ENCODE measurements around the gene ITPRID2. TPM values are rescaled to one million over a fixed set of nuclear protein-coding genes. Genes with fewer than 3 reads are reported as not detected.

ITPRID2 gene
- total RNA-seq, 1 experiment from 2014 or later = 419 TPM

- peak in 1 of 2 experiments; percentile 54 for DNase-seq
- Histone ChIP-seq H3K9me2 (ENCODE audit: insufficient read depth) (no peaks in the 10 kb centered on the region), H3K9me3 (ENCODE audit: insufficient read depth, low read depth) (no peaks in the 10 kb centered on the region), H3K4me2 (peak overlapping the region; percentile 94), H3K4me1 (replicated peaks; ENCODE audit: insufficient read depth) (peaks cover 51% of the 10 kb centered on the region), H4K20me1 (ENCODE audit: insufficient read depth) (peaks cover 10% of the 10 kb centered on the region), H2AFZ (peak overlapping the region; percentile 91), H3K36me3 (ENCODE audit: low read depth) (peaks cover 44% of the 10 kb centered on the region), H3K4me3 (peak overlapping the region; percentile 88), H3K27ac (peak overlapping the region; percentile 82), H3F3A (ENCODE audit: insufficient read depth, low read depth) (peaks cover 10% of the 10 kb centered on the region; the same call in 1 of the 2 replicates), H3K79me2 (ENCODE audit: low read depth) (peaks cover 59% of the 10 kb centered on the region), H3K27me3 (ENCODE audit: insufficient read depth, low read depth) (no peaks in the 10 kb centered on the region)
- CTCF ChIA-PET = no interaction called here
- POLR2A ChIA-PET (ENCODE audit: unreplicated experiment) = interaction anchor here (0.5 to 0.7 kb wide), 6 partner anchors 50 to 1147 kb away, joined by 3 to 6 read pairs (median 4); no protein-coding TSS in a partner anchor
- intact Hi-C loops (cut with micrococcal nuclease; ENCODE audit: unreplicated experiment) = loop anchor here (1.0 to 10.0 kb wide), 6 partner anchors 61 to 1768 kb away; no protein-coding TSS in a partner anchor
- no peak for TF ChIP-seq CTCF (conservative IDR thresholded peaks at IDR 0.05)
- no TSS peak for BruUV-seq (replicated peaks)
Observed at GRCh38 chr2:181892799-181893435, 1.4 kb downstream of the ITPRID2 start.

GRCh38 chr2:181894381-181894780 lies 2.9 kb downstream of the ITPRID2 start:
- H2AFZ ChIP-seq = no peak overlapping the region
- TF ChIP-seq CTCF (conservative IDR thresholded peaks at IDR 0.05) (no peak), EZH2 (IDR thresholded peaks at IDR 0.05; ENCODE audit: low read depth) (no peak)
- peaks cover 57% of the 10 kb centered on the region for H3K36me3 ChIP-seq (ENCODE audit: low read depth)
- no peaks in the 10 kb centered on the region for H3K9me3 ChIP-seq (ENCODE audit: insufficient read depth, low read depth)
- H3K4me2 ChIP-seq = peak overlapping the region; percentile 94
- POLR2A ChIA-PET (ENCODE audit: unreplicated experiment) = interaction anchor here (0.8 kb wide), 1 partner anchor 78 kb away, joined by 8 read pairs; no protein-coding TSS in a partner anchor
- BruUV-seq (replicated peaks) = no TSS peak
- CTCF ChIA-PET = no interaction called here
- H3K4me1 ChIP-seq (replicated peaks; ENCODE audit: insufficient read depth) = peaks cover 51% of the 10 kb centered on the region
- no peak for DNase-seq
- no peak overlapping the region for H3K27ac ChIP-seq
- peaks cover 69% of the 10 kb centered on the region for H3K79me2 ChIP-seq (ENCODE audit: low read depth)
- peaks cover 17% of the 10 kb centered on the region; the same call in 1 of the 2 replicates for H3F3A ChIP-seq (ENCODE audit: insufficient read depth, low read depth)
- peak overlapping the region; percentile 88 for H3K4me3 ChIP-seq
- intact Hi-C loops (cut with micrococcal nuclease; ENCODE audit: unreplicated experiment) = loop anchor here (5.0 to 10.0 kb wide), 4 partner anchors 183 to 1770 kb away; no protein-coding TSS in a partner anchor
- no peaks in the 10 kb centered on the region for H3K9me2 ChIP-seq (ENCODE audit: insufficient read depth)
- H4K20me1 ChIP-seq (ENCODE audit: insufficient read depth) = peaks cover 10% of the 10 kb centered on the region
- H3K27me3 ChIP-seq (ENCODE audit: insufficient read depth, low read depth) = no peaks in the 10 kb centered on the region

GRCh38 chr2:181895818-181896217 lies 4.3 kb downstream of the ITPRID2 start:
- H3K79me2 ChIP-seq (ENCODE audit: low read depth) = peaks cover 69% of the 10 kb centered on the region
- 0 out of 2 replicates have a peak overlapping the region, but pooled peaks have one; percentile 10 for H3K4me3 ChIP-seq
- H3K4me2 ChIP-seq = peak overlapping the region; percentile 94
- POLR2A ChIA-PET (ENCODE audit: unreplicated experiment) = interaction anchor here (0.5 to 0.6 kb wide), 5 partner anchors 41 to 472 kb away, joined by 3 to 6 read pairs (median 4); no protein-coding TSS in a partner anchor
- no peaks in the 10 kb centered on the region for H3K9me2 ChIP-seq (ENCODE audit: insufficient read depth)
- H3K36me3 ChIP-seq (ENCODE audit: low read depth) = peaks cover 72% of the 10 kb centered on the region
- peak in 1 of 2 experiments; percentile 50 for DNase-seq
- peaks cover 10% of the 10 kb centered on the region for H4K20me1 ChIP-seq (ENCODE audit: insufficient read depth)
- no peaks in the 10 kb centered on the region for H3K27me3 ChIP-seq (ENCODE audit: insufficient read depth, low read depth)
- TF ChIP-seq CTCF (conservative IDR thresholded peaks at IDR 0.05) = no peak
- TF ChIP-seq EZH2 (IDR thresholded peaks at IDR 0.05; ENCODE audit: low read depth) = no peak
- no peak overlapping the region for H2AFZ ChIP-seq
- H3K4me1 ChIP-seq (replicated peaks; ENCODE audit: insufficient read depth) = peaks cover 47% of the 10 kb centered on the region
- CTCF ChIA-PET = interaction anchor here (0.6 kb wide), 1 partner anchor 153 kb away, joined by 3 read pairs; no protein-coding TSS in a partner anchor
- H3F3A ChIP-seq (ENCODE audit: insufficient read depth, low read depth) = peaks cover 20% of the 10 kb centered on the region; the same call in 1 of the 2 replicates
- no peaks in the 10 kb centered on the region for H3K9me3 ChIP-seq (ENCODE audit: insufficient read depth, low read depth)
- intact Hi-C loops (cut with micrococcal nuclease; ENCODE audit: unreplicated experiment) = loop anchor here (10.0 kb wide), 3 partner anchors 321 to 1771 kb away; no protein-coding TSS in a partner anchor
- BruUV-seq (replicated peaks) = no TSS peak
- H3K27ac ChIP-seq = no peak overlapping the region

All from PC-9 (cell line).